ENCODE data around the gene GABRQ. TPM values are rescaled to one million over a fixed set of nuclear protein-coding genes. Genes with fewer than 3 reads are reported as not detected.
A peak's percentile ranks its signal among the peaks of the same experiment; 100 is the strongest.

The GABRQ gene
- polyA plus RNA-seq (2013, experiment 1 of 2) = 3.3 TPM
- polyA plus RNA-seq (2013, experiment 2 of 2) = 3.2 TPM

DNA sequence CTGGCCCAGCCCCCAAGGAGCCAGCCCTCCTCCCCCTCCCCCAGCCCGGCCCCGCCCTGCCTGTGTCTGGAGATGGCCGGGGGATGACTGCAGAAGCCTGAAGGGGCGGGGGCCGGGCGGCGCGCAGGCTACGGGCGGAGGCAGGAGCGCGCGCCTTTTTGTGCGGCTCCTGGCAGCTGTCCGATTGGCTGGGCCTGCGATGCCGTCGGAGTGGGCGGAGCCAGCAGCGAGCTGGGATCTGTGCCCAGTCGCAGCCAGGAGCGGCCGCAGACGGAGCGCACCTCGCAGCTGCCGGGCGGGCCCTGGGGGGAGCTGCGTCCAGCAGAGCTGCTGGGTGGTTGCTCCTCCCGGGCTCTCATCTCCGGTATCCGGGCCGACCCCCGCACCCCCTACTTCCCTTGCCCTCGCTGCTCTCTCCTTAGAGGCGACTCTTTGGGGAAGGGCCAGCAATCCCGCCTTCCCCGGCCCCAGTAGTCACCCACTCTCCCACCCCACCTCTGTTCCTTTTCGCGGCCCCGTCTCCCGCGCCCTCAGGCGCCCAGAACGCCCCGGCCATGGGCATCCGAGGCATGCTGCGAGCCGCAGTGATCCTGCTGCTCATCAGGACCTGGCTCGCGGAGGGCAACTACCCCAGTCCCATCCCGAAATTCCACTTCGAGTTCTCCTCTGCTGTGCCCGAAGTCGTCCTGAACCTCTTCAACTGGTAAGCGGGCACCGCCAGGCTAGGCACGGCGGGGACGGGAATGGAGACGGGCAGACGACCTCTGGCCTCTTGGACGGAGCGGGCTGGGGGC, at the start of gene GABRQ:
Gene GABRQ (plus strand): TSS at position 247 of the 794 bp plus-strand sequence. CDS start 308 bp downstream, at position 555.
- peak; percentile 93 for DNase-seq
- H4K8ac ChIP-seq (ENCODE audit: low read depth, low read length) = no peak within 1 kb of the TSS
- H3K23ac ChIP-seq (ENCODE audit: low read length) = no peak within 1 kb of the TSS
- H3K4me1 ChIP-seq (ENCODE audit: control insufficient read depth, low read depth, low read length) = no peaks in the 10 kb centered on the region
- H3K18ac ChIP-seq (ENCODE audit: low read length) = peak within 1 kb of the TSS; percentile 28
- H3K4me3 ChIP-seq (ENCODE audit: low read length) = peak within 1 kb of the TSS; percentile 29
- no peaks in the 10 kb centered on the region for H3K27me3 ChIP-seq (ENCODE audit: insufficient read depth, low read length, poor library complexity)
- H3K27ac ChIP-seq (ENCODE audit: low read depth, low read length) = no peak within 1 kb of the TSS
- no peak within 1 kb of the TSS for H2BK5ac ChIP-seq (ENCODE audit: low read length)
- no peaks in the 10 kb centered on the region for H3K79me1 ChIP-seq (ENCODE audit: low read length)
- no peak within 1 kb of the TSS for H2AK5ac ChIP-seq (ENCODE audit: low read length)
- H3K36me3 ChIP-seq (ENCODE audit: control insufficient read depth, insufficient read depth, low read length) = no peaks in the 10 kb centered on the region
- H2BK15ac ChIP-seq (replicated peaks; ENCODE audit: low read depth) = no peak within 1 kb of the TSS
- H4K5ac ChIP-seq (ENCODE audit: low read length) = no peak within 1 kb of the TSS
- H3K4me2 ChIP-seq (ENCODE audit: low read length) = peak within 1 kb of the TSS; percentile 54
- no peak within 1 kb of the TSS for H2BK120ac ChIP-seq (ENCODE audit: low read depth, low read length)
- no peak within 1 kb of the TSS for H3K4ac ChIP-seq (ENCODE audit: low read depth, low read length)
- H3K9ac ChIP-seq (ENCODE audit: low read length) = peak within 1 kb of the TSS; percentile 56
- no CpG with 5 or more reads among the region's 64 CpGs for WGBS (ENCODE audit: extremely low coverage, insufficient coverage, low lambda C conversion rate)
- H3K56ac ChIP-seq (ENCODE audit: low read length) = peak within 1 kb of the TSS; percentile 74
- no peaks in the 10 kb centered on the region for H3K79me2 ChIP-seq (ENCODE audit: control insufficient read depth, insufficient read depth, low read length)

DNA sequence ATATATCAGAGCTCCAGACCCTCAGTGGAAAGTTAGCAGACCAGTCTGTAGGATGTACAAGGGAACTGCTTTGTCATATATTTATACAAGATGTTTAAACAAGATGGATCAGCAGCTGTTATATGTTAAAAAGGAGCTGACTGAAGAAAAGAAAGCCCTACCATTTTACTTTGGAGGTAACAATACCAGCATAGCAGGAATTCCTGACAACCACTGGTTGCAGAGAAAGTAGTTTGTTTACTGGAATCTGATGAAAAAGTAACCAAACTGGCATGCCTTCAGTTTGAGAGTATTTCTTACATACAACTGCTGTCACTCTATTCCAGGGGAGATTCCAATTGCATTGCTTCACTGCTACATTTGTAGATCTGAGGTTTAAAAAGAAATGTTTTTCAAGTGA, 49.5 kb upstream of the GABRQ start:
- H4K8ac ChIP-seq (ENCODE audit: low read depth, low read length) = no peak overlapping the region
- H3K4me2 ChIP-seq (ENCODE audit: low read length) = no peak overlapping the region
- H3K79me1 ChIP-seq (ENCODE audit: low read length) = no peaks in the 10 kb centered on the region
- no peak overlapping the region for H3K9ac ChIP-seq (ENCODE audit: low read length)
- H3K27me3 ChIP-seq (ENCODE audit: insufficient read depth, low read length, poor library complexity) = no peaks in the 10 kb centered on the region
- H3K4ac ChIP-seq (ENCODE audit: low read depth, low read length) = no peak overlapping the region
- H3K18ac ChIP-seq (ENCODE audit: low read length) = no peak overlapping the region
- no peaks in the 10 kb centered on the region for H3K36me3 ChIP-seq (ENCODE audit: control insufficient read depth, insufficient read depth, low read length)
- peak; percentile 42 for DNase-seq
- no peak overlapping the region for H3K27ac ChIP-seq (ENCODE audit: low read depth, low read length)
- H3K4me3 ChIP-seq (ENCODE audit: low read length) = no peak overlapping the region
- H2BK5ac ChIP-seq (ENCODE audit: low read length) = no peak overlapping the region
- no peak overlapping the region for H4K5ac ChIP-seq (ENCODE audit: low read length)
- no peak overlapping the region for H3K23ac ChIP-seq (ENCODE audit: low read length)
- no peak overlapping the region for H2AK5ac ChIP-seq (ENCODE audit: low read length)
- H2BK120ac ChIP-seq (ENCODE audit: low read depth, low read length) = no peak overlapping the region
- no peak overlapping the region for H2BK15ac ChIP-seq (replicated peaks; ENCODE audit: low read depth)
- no peak overlapping the region for H3K56ac ChIP-seq (ENCODE audit: low read length)
- no peaks in the 10 kb centered on the region for H3K79me2 ChIP-seq (ENCODE audit: control insufficient read depth, insufficient read depth, low read length)
- no peaks in the 10 kb centered on the region for H3K4me1 ChIP-seq (ENCODE audit: control insufficient read depth, low read depth, low read length)

DNA sequence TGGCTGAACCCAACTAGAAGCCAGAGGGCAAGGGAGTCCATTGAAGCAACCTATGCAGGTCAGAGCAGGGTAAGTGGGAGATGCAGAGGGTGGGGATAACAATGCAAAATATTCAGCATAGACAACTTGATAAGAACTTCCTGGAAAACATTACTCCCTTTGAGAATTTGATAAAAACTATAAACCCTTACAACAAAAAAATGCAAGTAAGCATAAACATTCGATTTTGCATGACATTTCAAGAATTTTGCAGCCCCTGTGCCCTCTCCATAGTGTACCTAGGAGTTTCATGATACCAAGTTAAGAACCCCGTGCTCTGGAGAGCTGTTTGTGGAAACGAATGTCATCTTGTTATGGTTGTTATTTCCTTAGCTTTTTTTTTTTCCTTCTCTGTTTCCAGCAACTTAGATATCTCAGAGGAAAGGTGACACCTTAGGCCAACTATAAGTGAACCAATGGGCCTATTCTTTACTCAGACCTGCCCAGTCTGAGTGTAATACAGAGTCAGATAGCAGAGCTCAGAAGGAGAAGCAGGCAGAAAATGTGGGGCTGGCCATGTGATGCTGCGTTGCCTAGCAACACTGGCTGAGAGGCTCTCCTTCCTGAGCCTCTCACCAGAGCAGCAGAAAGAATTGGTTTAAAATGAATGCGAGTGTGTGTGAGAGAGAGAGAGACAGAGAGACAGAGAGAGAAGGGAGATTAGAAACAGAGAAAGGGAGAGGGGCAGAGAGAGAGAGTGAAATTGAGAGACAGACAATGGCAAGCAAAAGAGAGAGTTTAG, 36.7 kb upstream of the GABRQ start:
- Histone ChIP-seq H3K36me3 (ENCODE audit: control insufficient read depth, insufficient read depth, low read length) (no peaks in the 10 kb centered on the region), H3K27me3 (ENCODE audit: insufficient read depth, low read length, poor library complexity) (no peaks in the 10 kb centered on the region), H3K79me1 (ENCODE audit: low read length) (no peaks in the 10 kb centered on the region), H3K4me2 (ENCODE audit: low read length) (no peak overlapping the region), H3K56ac (ENCODE audit: low read length) (no peak overlapping the region), H4K8ac (ENCODE audit: low read depth, low read length) (no peak overlapping the region), H3K4me3 (ENCODE audit: low read length) (no peak overlapping the region), H3K79me2 (ENCODE audit: control insufficient read depth, insufficient read depth, low read length) (no peaks in the 10 kb centered on the region), H3K4ac (ENCODE audit: low read depth, low read length) (no peak overlapping the region), H3K4me1 (ENCODE audit: control insufficient read depth, low read depth, low read length) (no peaks in the 10 kb centered on the region), H3K23ac (ENCODE audit: low read length) (no peak overlapping the region), H2BK15ac (replicated peaks; ENCODE audit: low read depth) (no peak overlapping the region), H2AK5ac (ENCODE audit: low read length) (no peak overlapping the region), H4K5ac (ENCODE audit: low read length) (no peak overlapping the region), H2BK5ac (ENCODE audit: low read length) (no peak overlapping the region), H3K9ac (ENCODE audit: low read length) (no peak overlapping the region), H3K18ac (ENCODE audit: low read length) (no peak overlapping the region), H2BK120ac (ENCODE audit: low read depth, low read length) (no peak overlapping the region), H3K27ac (ENCODE audit: low read depth, low read length) (no peak overlapping the region)
- peak; percentile 46 for DNase-seq
- WGBS (ENCODE audit: extremely low coverage, insufficient coverage, low lambda C conversion rate) = no CpG with 5 or more reads among the region's 5 CpGs

DNA sequence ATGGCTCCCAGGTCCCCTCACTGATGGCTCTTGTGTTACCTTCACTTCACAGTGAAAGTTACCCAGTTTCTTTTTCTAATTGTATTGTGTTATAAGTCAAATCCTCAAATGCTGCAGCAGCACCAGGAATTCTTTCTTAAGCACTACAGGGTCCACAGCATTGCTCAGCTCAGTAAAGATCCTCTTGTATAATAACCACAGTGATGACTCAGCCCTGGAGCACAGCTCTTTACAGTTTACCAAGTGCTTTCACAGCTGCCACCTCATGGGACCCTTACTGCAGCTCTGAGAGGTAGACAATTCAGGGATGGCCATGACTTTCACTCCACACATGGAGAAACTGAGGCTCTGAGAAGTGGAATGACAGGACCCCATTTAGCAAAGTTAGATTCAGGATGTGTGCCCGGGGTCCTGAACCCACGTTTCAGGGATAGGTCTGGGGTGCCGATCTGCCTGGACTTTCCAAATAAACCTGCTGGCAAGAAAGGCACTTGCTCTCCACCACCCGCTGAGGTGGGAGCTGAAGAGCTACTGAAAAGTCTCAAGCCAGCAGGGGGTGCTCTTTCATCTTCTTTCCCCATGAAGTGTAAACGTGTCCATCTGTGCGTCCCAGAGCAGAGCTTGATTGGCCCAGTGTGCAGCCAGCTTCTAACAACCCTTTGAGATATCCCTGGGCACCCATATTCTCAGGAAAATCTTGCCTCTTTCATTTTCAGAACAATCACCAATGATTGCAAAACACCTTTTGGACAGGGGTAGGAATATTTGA, 35.7 kb upstream of the GABRQ start:
- Histone ChIP-seq H4K8ac (ENCODE audit: low read depth, low read length) (no peak overlapping the region), H3K27ac (ENCODE audit: low read depth, low read length) (no peak overlapping the region), H2BK5ac (ENCODE audit: low read length) (no peak overlapping the region), H3K79me2 (ENCODE audit: control insufficient read depth, insufficient read depth, low read length) (no peaks in the 10 kb centered on the region), H3K4me3 (ENCODE audit: low read length) (no peak overlapping the region), H3K4ac (ENCODE audit: low read depth, low read length) (no peak overlapping the region), H3K23ac (ENCODE audit: low read length) (no peak overlapping the region), H3K9ac (ENCODE audit: low read length) (no peak overlapping the region), H3K4me2 (ENCODE audit: low read length) (no peak overlapping the region), H3K79me1 (ENCODE audit: low read length) (no peaks in the 10 kb centered on the region), H3K4me1 (ENCODE audit: control insufficient read depth, low read depth, low read length) (no peaks in the 10 kb centered on the region), H2BK120ac (ENCODE audit: low read depth, low read length) (no peak overlapping the region), H3K36me3 (ENCODE audit: control insufficient read depth, insufficient read depth, low read length) (no peaks in the 10 kb centered on the region), H2AK5ac (ENCODE audit: low read length) (no peak overlapping the region), H3K18ac (ENCODE audit: low read length) (no peak overlapping the region), H2BK15ac (replicated peaks; ENCODE audit: low read depth) (no peak overlapping the region), H4K5ac (ENCODE audit: low read length) (no peak overlapping the region), H3K27me3 (ENCODE audit: insufficient read depth, low read length, poor library complexity) (no peaks in the 10 kb centered on the region), H3K56ac (ENCODE audit: low read length) (no peak overlapping the region)
- DNase-seq = peak; percentile 56
- no CpG with 5 or more reads among the region's 6 CpGs for WGBS (ENCODE audit: extremely low coverage, insufficient coverage, low lambda C conversion rate)

DNA sequence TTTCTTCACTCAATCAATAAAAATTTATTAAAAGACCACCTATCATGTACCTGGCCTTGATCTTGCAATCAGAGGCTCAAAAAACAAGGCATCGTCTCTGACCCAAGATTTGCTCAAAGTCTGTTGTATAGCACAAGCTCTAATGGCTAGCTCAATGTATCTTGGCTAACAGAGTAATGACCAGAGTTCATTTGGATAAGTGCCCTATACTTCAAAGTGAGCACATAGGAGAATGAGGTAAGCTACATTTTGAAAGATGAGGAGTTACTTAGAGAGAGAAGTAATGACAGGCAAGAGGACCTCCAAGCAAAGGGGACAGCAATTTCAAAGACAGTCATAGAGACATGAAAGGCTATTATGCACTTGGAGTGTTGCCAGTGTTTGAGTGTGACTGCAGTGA, 22.9 kb upstream of the GABRQ start:
- no peaks in the 10 kb centered on the region for H3K36me3 ChIP-seq (ENCODE audit: control insufficient read depth, insufficient read depth, low read length)
- WGBS (ENCODE audit: extremely low coverage, insufficient coverage, low lambda C conversion rate) = no CpG with 5 or more reads among the region's 1 CpG
- no peaks in the 10 kb centered on the region for H3K79me2 ChIP-seq (ENCODE audit: control insufficient read depth, insufficient read depth, low read length)
- no peak overlapping the region for H3K23ac ChIP-seq (ENCODE audit: low read length)
- H2BK120ac ChIP-seq (ENCODE audit: low read depth, low read length) = no peak overlapping the region
- H3K56ac ChIP-seq (ENCODE audit: low read length) = no peak overlapping the region
- H4K8ac ChIP-seq (ENCODE audit: low read depth, low read length) = no peak overlapping the region
- H3K4me1 ChIP-seq (ENCODE audit: control insufficient read depth, low read depth, low read length) = no peaks in the 10 kb centered on the region
- no peak overlapping the region for H3K4me3 ChIP-seq (ENCODE audit: low read length)
- H3K4me2 ChIP-seq (ENCODE audit: low read length) = no peak overlapping the region
- no peak overlapping the region for H4K5ac ChIP-seq (ENCODE audit: low read length)
- no peak overlapping the region for H3K9ac ChIP-seq (ENCODE audit: low read length)
- no peak for DNase-seq
- H2BK15ac ChIP-seq (replicated peaks; ENCODE audit: low read depth) = no peak overlapping the region
- no peak overlapping the region for H2BK5ac ChIP-seq (ENCODE audit: low read length)
- H3K27me3 ChIP-seq (ENCODE audit: insufficient read depth, low read length, poor library complexity) = no peaks in the 10 kb centered on the region
- H2AK5ac ChIP-seq (ENCODE audit: low read length) = no peak overlapping the region
- H3K4ac ChIP-seq (ENCODE audit: low read depth, low read length) = no peak overlapping the region
- no peak overlapping the region for H3K27ac ChIP-seq (ENCODE audit: low read depth, low read length)
- no peaks in the 10 kb centered on the region for H3K79me1 ChIP-seq (ENCODE audit: low read length)
- no peak overlapping the region for H3K18ac ChIP-seq (ENCODE audit: low read length)

Measured in mesendoderm (in vitro differentiated cells).